GM12878 (cell line): ENCODE data around the gene RALBP1. TPM values are rescaled to one million over a fixed set of nuclear protein-coding genes. Genes with fewer than 3 reads are reported as not detected.

Source experiments
- ATAC-seq: fragments of 200-7000 bp; cut with Tn5 transposase; 3 replicates; pipeline ENCODE4 v1.9.1; 2020; ENCODE audit warnings: mild to moderate bottlenecking, moderate library complexity
- BruUV-seq: library from RNA; stranded (reverse); fragments of 400-500 nt; replicated peaks from 2 replicates; lab custom pipeline; 2021; lab: Mats Ljungman, UMichigan
- CTCF ChIA-PET: fragments of 300-600 bp; sonication (Branson Sonifier 250); formaldehyde crosslinking; extraction: SDS; loops from one replicate; lab custom pipeline; 2021; ENCODE audit warnings: inconsistent platforms; lab: Yijun Ruan, JAX
- POLR2A ChIA-PET: fragments of 350-600 bp; formaldehyde crosslinking; extraction: SDS; loops from one replicate; lab custom pipeline; 2021; ENCODE audit warnings: inconsistent platforms; lab: Charles Lee
- RAD21 ChIA-PET: fragments of 300-600 bp; sonication (Branson Sonifier 250); formaldehyde crosslinking; loops from one replicate; lab custom pipeline; 2023; ENCODE audit warnings: antibody characterized with exemption; ENCODE audit not compliant: unreplicated experiment; lab: Charles Lee
- SMC1A ChIA-PET: fragments of 300-600 bp; sonication (Branson Sonifier 250); formaldehyde crosslinking; loops from one replicate; lab custom pipeline; 2023; ENCODE audit not compliant: unreplicated experiment, uncharacterized antibody; lab: Charles Lee
- DNase-seq: peaks from one replicate; pipeline ENCODE4 v3.0.0-alpha.2; 2011; ENCODE audit warnings: low read depth, low spot score
- FAIRE-seq: peaks from 3 replicates; lab custom pipeline; 2011; peaks lifted over from hg19 to GRCh38; lab: Jason Lieb, UNC
- H2AFZ ChIP-seq: 2 replicates; pipeline ENCODE4 v1.6.0; 2011; ENCODE audit warnings: low read depth, low read length, control low read depth; ENCODE audit not compliant: control insufficient read depth
- H3K27ac ChIP-seq: 2 replicates; pipeline ENCODE4 v1.5.1; 2011; ENCODE audit warnings: control low read depth; ENCODE audit not compliant: control insufficient read depth, insufficient read depth
- H3K27me3 ChIP-seq, 2 experiments: replicated peaks in 1 of 2; 2 replicates each; pipeline versions ENCODE4 v1.6.0 to v1.6.1; 2011; ENCODE audit warnings: low read length in 1 of 2; ENCODE audit not compliant: control insufficient read depth in 2 of 2, insufficient read depth in 2 of 2
- H3K36me3 ChIP-seq, 2 experiments: 2 replicates each; pipeline ENCODE4 v1.5.1; 2011; ENCODE audit warnings: low read length in 1 of 2; ENCODE audit not compliant: control insufficient read depth in 2 of 2, insufficient read depth in 2 of 2
- H3K4me1 ChIP-seq: 2 replicates; pipeline ENCODE4 v1.6.1; 2011; ENCODE audit warnings: mild to moderate bottlenecking, low read length, moderate library complexity, mixed read lengths; ENCODE audit not compliant: control insufficient read depth, insufficient read depth
- H3K4me2 ChIP-seq: 2 replicates; pipeline ENCODE4 v1.6.0; 2011; ENCODE audit warnings: control low read depth; ENCODE audit not compliant: control insufficient read depth, insufficient read depth
- H3K4me3 ChIP-seq: fragments of 200-600 bp; sonication (generic); 2 replicates; pipeline ENCODE4 v1.5.1; 2016
- H3K79me2 ChIP-seq: 2 replicates; pipeline ENCODE4 v1.6.0; 2011; ENCODE audit warnings: low read length; ENCODE audit not compliant: control insufficient read depth, insufficient read depth
- H3K9ac ChIP-seq: 2 replicates; pipeline ENCODE4 v1.8.0; 2011; ENCODE audit warnings: low read length, control low read depth, mixed read lengths; ENCODE audit not compliant: control insufficient read depth, insufficient read depth
- H3K9me3 ChIP-seq: replicated peaks from 3 replicates; pipeline ENCODE4 v1.5.1; 2011; ENCODE audit warnings: mild to moderate bottlenecking, low read length; ENCODE audit not compliant: control insufficient read depth, insufficient read depth
- H4K20me1 ChIP-seq: 2 replicates; pipeline ENCODE4 v1.6.0; 2011; ENCODE audit not compliant: control insufficient read depth, insufficient read depth
- ASH2L ChIP-seq: fragments of 300-600, 200-600 bp; sonication (generic); IDR thresholded peaks from 2 replicates; pipeline ENCODE4 v1.6.1; 2017; ENCODE audit warnings: low read depth, mild to moderate bottlenecking, borderline replicate concordance
- BHLHE40 ChIP-seq, 2 experiments: fragments of 450-650 bp in 1 of 2; IDR thresholded peaks; 2 replicates each; pipeline ENCODE4 v1.6.1; 2011 to 2017; ENCODE audit warnings: low read depth in 2 of 2, borderline replicate concordance in 1 of 2, improper control_type of control experiment in 1 of 2, low read length in 1 of 2, mild to moderate bottlenecking in 1 of 2
- CBX5 ChIP-seq: sonication (generic); IDR thresholded peaks from 2 replicates; pipeline ENCODE4 v1.6.1; 2016; ENCODE audit warnings: low read depth, moderate library complexity, mild to moderate bottlenecking, inconsistent platforms
- E4F1 ChIP-seq: fragments of 450-650 bp; IDR thresholded peaks from 2 replicates; pipeline ENCODE4 v1.6.1; 2018; ENCODE audit warnings: borderline replicate concordance, mild to moderate bottlenecking; ENCODE audit not compliant: partially characterized antibody
- ESRRA ChIP-seq: IDR thresholded peaks from 2 replicates; pipeline ENCODE4 v1.6.1; 2012; ENCODE audit warnings: mild to moderate bottlenecking, low read length, improper control_type of control experiment
- MEF2A ChIP-seq: IDR thresholded peaks from 2 replicates; pipeline ENCODE4 v1.6.1; 2011; ENCODE audit warnings: low read depth, mild to moderate bottlenecking, low read length, moderate library complexity; ENCODE audit not compliant: insufficient read depth
- PAX5 ChIP-seq: IDR thresholded peaks from 2 replicates; pipeline ENCODE4 v1.6.1; 2011; ENCODE audit warnings: low read depth, low read length, borderline replicate concordance
- RELB ChIP-seq: fragments of 450-650 bp; IDR thresholded peaks from 2 replicates; pipeline ENCODE4 v1.6.1; 2017; ENCODE audit warnings: low read depth, mild to moderate bottlenecking, moderate library complexity
- REST ChIP-seq: IDR thresholded peaks from 2 replicates; pipeline ENCODE4 v1.6.1; 2012; ENCODE audit warnings: mild to moderate bottlenecking, low read depth, low read length
- SREBF1 ChIP-seq: IDR thresholded peaks from 2 replicates; pipeline ENCODE4 v1.6.1; 2012; ENCODE audit warnings: mild to moderate bottlenecking, low read length
- TCF12 ChIP-seq: IDR thresholded peaks from 2 replicates; pipeline ENCODE4 v1.6.1; 2011; ENCODE audit warnings: low read depth, mild to moderate bottlenecking, low read length
- ZNF622 ChIP-seq: fragments of 450-650 bp; IDR thresholded peaks from 2 replicates; pipeline ENCODE4 v1.6.1; 2017; ENCODE audit warnings: mild to moderate bottlenecking, inconsistent platforms
- ZZZ3 ChIP-seq: IDR thresholded peaks from 2 replicates; pipeline ENCODE4 v1.6.1; 2011; ENCODE audit warnings: low read depth; ENCODE audit not compliant: control insufficient read depth, insufficient read length
- WGBS: methylation state at CpG from one replicate; pipeline ENCODE4 v1.1.6; 2016; ENCODE audit warnings: low lambda C conversion rate; ENCODE audit not compliant: insufficient replicate concordance, insufficient coverage; ENCODE audit errors: missing lambda C conversion rate; 5-methylcytosine and 5-hydroxymethylcytosine counted together
- in situ Hi-C: fragments of 300-500 bp; cut with MboI; formaldehyde crosslinking; loops from 9 replicates; pipeline ENCODE4 v1.14.3; 2018; ENCODE audit warnings: mixed read lengths
- intact Hi-C: fragments of 100-400 bp; cut with micrococcal nuclease; formaldehyde crosslinking; loops from one replicate; pipeline ENCODE4 v1.14.2; 2022; ENCODE audit not compliant: unreplicated experiment
- polyA plus RNA-seq, 11 experiments: library from polyadenylated mRNA; depleted of rRNA in 4 of 11; unstranded in 6 of 11; stranded (reverse) in 5 of 11; fragments of >200 nt; fragmentation: Nextera tagmentation in 4 of 11; fragmentation: Illumina TruSeq in 1 of 11; extraction: Ambion mirVana in 4 of 11; extraction: Trizol in 1 of 11; gene quantifications; 1 replicate in 1 of 11; 2 replicates in 10 of 11; pipeline versions ENCODE4 v1.2.1 to v1.2.3, GENCODE V29; 2011 to 2016; ENCODE audit warnings: inconsistent platforms in 2 of 11, missing spikeins in 2 of 11, low read depth in 1 of 11
- total RNA-seq, 4 experiments: library from RNA; depleted of rRNA in 3 of 4; stranded (reverse); fragments of >200 nt in 3 of 4; fragmentation: Illumina TruSeq in 1 of 4; extraction: Trizol in 1 of 4; gene quantifications; 2 replicates each; pipeline versions ENCODE4 v1.2.1 to v1.2.3, GENCODE V29; 2013 to 2021

The RALBP1 gene
- total and polyA plus RNA-seq, 10 of the 15 experiments (the other 5 are each of a cell fraction or from before 2014, with no cell fraction given) = 11.2 to 46.9 (median 41.8) TPM

GRCh38 chr18:9517869-9518268 is 42.6 kb downstream of the RALBP1 start:
- Histone ChIP-seq H3K79me2 (no peaks in the 10 kb centered on the region; the same call in 1 of the 2 replicates), H3K4me2 (no peak overlapping the region), H3K36me3 (peaks cover 2 to 16% of the 10 kb centered on the region in 2 experiments; a peak in 3 of 4 replicates), H3K4me3 (no peak overlapping the region), H3K27ac (no peak overlapping the region), H4K20me1 (no peaks in the 10 kb centered on the region), H3K27me3 (no peaks in the 10 kb centered on the region), H3K4me1 (no peaks in the 10 kb centered on the region), H3K9me3 (no peaks in the 10 kb centered on the region), H3K9ac (no peak overlapping the region), H2AFZ (no peak overlapping the region)
- WGBS = 82% methylated on average over 6 of the region's 6 CpGs
- ChIA-PET SMC1A (interaction anchor here (1.1 to 1.4 kb wide), 3 partner anchors 10 to 463 kb away, joined by 3 to 5 read pairs (median 5); no protein-coding TSS in a partner anchor), POLR2A (interaction anchor here (0.6 kb wide), 1 partner anchor 356 kb away, joined by 3 read pairs; no protein-coding TSS in a partner anchor), CTCF (interaction anchor here (0.6 to 3.5 kb wide), 7 partner anchors 10 to 446 kb away, joined by 3 to 31 read pairs (median 5); no protein-coding TSS in a partner anchor), RAD21 (interaction anchor here (0.7 kb wide), 1 partner anchor 601 kb away, joined by 4 read pairs; no protein-coding TSS in a partner anchor)
- TF ChIP-seq SREBF1 (no peak), E4F1 (no peak), RELB (no peak), ASH2L (no peak), BHLHE40 (IDR thresholded peaks at IDR 0.05; ENCODE audit: borderline replicate concordance in 1 of 2, low read depth in 2 of 2, low read length in 1 of 2) (no peak), MEF2A (no peak), ZZZ3 (no peak), TCF12 (no peak), REST (no peak), CBX5 (no peak), ZNF622 (no peak), ESRRA (no peak), PAX5 (no peak)
- FAIRE-seq = no peak
- no peak for DNase-seq
- intact Hi-C loops = loop anchor here (2.0 to 5.0 kb wide), 4 partner anchors 81 to 371 kb away; partner anchors contain the start of gene TWSG1
- in situ Hi-C loops = no loop called here
- no peak for ATAC-seq
- BruUV-seq = no TSS peak
